GM18508 (cell line): ENCODE data around the gene C17orf113.
"Not testable (repeated sequence)": the region's sequence is repeated elsewhere in the genome, so short reads cannot be mapped to it uniquely, and the experiment has no call there.

Experiments
- ATAC-seq: cut with Tn5 transposase; IDR thresholded peaks from one replicate; pipeline ENCODE4 v1.9.1; 2021; ENCODE audit warnings: moderate number of reproducible peaks; ENCODE audit not compliant: insufficient read depth, unreplicated experiment

C17orf113 gene

DNA sequence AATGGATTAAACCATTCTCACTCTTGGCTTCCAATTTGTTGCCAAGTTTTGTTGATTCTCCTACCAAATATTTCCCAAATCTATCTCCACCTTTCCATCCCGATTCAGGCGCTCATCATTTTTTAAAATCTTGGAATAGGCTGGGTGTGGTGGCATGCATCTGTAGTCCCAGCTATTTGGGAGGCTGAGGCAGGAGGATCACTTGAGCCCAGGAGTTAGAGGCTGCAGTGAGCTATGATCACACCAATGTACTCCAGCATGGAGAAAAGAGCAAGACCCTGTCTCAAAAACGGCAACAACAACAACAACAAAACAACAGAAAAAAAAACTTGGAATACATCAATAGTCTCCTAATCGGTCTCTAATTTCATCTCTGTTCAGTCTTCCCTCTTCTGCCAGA, 31.4 kb downstream of the C17orf113 start:
- ATAC-seq = no peak

DNA sequence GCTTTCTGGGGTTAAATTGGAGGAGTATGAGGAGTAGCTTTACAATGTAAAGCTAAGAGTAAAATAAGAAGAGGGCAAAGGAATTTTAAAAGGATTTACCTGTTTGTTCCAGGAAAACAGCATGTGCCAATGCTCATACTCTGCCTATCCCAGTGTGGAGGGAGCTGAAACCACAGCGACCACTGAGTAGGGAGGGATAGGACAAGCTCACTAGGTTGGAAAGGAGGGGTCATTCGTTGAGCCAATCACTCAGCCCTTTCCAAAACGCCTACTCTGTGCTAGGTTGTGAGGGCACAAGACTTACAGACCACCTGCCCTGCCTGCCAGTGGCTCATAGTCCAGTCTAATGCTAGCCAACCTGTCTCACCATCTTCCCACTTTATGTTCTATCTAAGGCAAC, 32.1 kb downstream of the C17orf113 start:
- no peak for ATAC-seq

DNA sequence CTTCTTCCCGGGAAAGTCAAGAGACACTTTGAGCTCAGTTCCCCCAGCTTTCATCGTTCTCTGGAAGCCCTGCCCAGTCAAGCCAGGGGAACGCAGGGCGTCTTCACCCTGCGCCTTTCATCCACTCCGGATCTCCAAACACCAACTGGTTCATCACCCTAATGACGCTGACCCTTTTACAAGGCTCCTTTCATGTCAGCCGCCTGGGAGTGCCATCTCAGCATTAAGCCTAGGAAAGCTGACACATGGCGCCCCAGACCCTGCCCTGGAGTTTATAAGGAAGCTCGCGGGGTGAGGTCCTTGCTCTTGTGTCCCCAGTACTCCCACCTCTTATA, 32.6 kb downstream of the C17orf113 start:
- ATAC-seq = no peak

DNA sequence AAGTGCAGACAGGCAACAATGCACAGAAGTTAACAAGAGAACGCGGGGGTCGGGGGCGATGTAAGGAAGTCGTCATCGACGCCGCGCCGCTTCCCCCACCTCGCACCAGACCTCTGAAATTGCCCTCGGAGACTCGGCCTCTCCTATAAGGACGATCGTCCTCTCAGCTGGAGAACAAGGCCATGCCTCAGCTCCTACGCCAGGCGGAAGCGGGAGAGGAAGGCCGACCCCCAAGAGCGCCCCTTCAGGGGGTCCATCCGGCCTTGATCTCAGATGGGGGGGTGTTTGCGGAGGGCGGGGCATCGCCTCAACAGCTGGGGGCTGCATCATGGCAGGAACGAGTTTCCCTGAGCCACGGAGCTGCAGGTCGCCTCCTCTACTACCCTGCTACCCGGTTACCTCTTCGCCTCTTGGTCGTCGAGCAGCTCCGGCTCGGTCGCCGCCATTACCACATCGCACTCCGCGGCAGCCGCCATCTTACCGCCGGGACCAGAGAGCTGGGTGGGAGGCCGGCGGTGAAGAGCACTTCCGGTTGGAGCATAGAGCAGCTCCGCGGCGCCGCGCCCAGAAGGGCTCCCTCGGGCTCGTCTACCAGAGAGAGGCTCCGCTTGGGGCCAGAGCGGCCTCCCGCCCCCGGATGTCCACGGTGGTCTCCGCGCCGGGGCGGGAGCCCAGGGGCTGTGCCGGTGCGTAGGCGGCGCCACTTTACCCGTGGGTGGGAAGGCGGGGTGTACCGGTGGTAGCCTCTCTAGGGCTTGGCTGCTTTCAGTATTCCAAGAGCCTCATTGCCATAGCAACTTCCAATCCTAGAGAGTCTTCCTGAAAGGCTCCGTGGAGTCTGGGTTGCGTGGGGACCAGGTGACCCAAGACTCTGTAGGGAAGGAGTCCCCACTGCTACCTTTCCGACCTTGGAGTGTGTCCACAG, 33.2 kb downstream of the C17orf113 start, which contains the start of gene DNAJC7:
Gene DNAJC7, minus strand, starts transcription at position 499 of the 925 bp plus-strand sequence. Its CDS starts 23 bp downstream, at position 476.
- ATAC-seq = no peak

DNA sequence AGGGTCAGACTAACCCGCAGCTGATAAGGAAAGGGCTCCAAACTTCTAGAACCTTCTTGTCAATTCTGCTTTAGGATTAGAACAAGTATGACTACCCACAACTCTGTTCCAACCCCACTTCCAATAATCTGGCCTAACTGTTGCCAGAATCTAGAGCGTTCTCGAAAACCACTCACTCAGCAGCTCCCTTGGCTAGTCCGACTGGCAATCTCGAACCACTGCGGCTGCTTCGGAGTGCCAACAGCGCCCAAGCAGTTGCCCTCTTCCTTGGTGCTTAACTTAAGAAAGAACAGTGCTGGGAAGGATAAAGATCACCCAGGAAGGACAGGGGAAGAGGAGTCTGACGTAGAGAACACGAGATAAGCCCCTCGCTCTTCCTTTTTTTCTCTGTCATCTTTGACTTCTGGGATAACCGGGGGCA, 34.0 kb downstream of the C17orf113 start:
- ATAC-seq = no peak

DNA sequence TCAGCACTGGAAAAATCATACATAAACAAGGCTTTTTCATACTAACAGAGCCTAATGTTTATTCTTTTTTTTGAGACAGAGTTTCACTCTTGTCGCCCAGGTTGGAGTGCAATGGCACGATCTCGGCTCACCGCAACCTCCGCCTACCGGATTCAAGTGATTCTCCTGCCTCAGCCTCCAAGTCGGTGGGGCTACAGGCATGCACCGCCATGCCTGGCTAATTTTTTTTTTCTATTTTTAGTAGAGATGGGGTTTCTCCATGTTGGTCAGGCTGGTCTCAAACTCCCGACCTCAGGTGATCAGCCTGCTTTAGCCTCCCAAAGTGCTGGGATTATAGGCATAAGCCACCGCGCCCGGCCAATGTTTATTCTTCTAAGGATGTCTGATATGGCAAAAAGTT, 36.7 kb downstream of the C17orf113 start:
- not testable (repeated sequence) for ATAC-seq

DNA sequence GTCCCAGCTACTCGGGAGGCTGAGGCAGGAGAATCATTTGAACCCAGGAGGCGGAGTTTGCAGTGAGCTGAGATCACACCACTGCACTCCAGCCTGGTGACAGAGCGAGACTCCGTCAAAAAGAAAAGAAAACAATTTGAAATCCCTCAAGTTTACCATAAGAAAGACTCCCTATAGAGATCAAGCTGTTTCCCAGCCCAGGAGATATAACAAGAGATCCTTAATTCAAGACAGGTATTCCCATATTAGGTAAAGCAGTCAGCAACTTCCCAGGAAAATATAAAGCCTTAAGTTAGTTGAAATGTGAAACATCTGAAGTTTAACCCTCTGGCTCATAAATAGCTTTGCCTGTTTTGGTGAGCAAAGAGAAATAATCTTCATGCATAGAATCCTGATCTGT, 38.0 kb downstream of the C17orf113 start:
- not testable (repeated sequence) for ATAC-seq

DNA sequence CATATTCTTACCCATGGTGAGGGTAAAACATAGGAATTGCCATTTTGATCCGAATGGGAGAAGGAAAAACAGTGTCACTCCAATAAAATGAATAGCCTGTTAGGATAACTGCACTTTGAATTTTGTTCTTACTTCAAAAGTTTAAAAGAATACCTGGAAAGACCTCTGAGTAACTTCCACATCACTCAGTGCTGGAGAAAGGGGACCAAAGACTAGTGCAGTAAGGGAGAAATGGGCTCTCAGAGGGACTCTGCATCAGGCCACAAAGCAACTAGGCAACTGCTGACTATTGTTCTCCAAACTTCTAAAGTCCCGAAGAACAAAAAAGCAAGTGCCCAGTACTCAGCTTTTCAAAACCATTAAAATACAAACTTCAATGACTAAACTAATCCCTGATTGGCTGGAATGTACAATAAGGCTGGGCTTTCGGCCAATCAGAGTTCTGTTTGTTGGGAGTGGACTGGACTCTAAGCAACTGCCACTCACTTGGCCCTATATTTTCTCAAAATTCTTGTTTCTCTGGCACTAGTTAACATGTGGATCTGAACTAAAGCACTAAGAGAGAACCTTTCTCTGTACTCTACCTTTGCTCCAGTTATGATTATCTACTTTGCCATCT, 39.4 kb downstream of the C17orf113 start:
- no peak for ATAC-seq

DNA sequence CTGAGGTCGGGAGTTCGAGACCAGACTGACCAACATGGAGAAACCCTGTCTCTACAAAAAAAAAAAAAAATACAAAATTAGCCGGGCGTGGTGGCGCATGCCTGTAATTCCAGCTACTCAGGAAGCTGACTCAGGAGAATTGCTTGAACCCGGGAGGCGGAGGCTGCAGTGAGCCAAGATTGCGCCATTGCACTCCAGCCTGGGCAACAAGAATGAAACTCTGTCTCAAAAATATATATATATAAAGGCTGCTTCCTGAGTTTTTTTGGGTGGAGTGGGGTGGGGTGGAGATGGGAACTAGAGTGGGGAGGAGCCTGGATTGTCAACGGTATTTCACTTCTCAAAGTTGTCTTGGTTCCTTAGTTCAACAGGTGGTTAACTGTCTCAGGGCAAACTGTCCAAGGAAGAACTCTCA, 40.1 kb downstream of the C17orf113 start:
- ATAC-seq = not testable (repeated sequence)

DNA sequence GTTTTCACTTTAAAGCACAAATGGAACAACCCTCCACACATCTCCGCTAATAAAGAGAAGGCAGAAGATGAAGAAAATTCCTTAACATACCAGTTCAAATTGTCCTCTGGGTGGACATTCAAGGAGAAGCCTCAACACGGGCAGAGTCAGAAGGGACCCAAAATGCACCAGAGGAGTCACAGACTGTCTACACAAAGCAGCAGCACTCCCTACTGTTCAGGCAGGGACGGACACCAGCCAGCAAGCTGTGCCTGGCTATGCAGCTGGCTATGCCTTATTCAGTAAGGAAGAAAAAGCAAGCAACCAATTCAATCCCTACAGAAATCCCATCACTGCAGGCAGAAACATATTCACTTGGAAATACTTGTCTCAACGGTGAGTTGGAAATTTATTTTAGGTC, 41.2 kb downstream of the C17orf113 start:
- no peak for ATAC-seq

DNA sequence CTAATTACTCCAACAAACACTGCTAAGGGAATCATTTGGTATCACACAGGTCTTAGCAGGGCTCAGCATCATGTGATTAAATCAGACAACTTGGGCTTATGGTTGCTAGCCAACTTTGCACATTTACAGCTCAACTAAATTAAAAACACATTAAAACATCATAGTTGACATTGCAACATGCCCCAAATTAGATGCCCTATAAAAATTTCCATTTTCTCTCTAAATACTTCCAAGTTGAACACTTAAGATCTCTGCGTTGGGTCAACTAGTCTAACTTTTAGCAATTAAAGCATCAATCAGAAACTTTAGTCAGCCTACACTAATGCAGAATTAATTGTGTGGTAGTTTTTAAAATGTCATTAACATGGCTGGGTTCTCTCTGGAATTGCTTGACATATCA, 45.2 kb downstream of the C17orf113 start:
- no peak for ATAC-seq

DNA sequence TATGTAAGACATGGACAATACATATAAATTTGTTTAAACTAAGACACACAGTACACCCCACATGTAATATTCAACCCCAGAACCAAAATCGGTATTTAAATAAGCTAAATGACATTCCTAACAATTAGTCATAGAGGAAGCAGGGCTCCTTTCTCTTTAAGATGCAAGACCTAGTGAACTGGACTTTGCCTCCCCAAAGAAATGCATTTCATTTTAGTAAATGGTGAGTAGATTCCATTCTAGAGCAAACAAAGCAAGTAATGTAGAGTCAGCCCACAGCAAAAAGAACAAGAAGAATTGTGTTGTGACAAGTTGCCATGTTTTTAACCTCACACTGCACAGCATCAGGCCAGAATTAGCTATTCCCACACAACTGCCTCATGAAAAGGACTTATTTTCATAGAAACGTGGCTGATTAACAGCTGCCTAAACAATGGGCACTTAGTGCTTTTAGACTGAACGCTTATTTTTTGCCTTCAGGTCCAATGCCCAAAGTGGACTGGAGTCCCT, 47.6 kb downstream of the C17orf113 start:
- no peak for ATAC-seq

DNA sequence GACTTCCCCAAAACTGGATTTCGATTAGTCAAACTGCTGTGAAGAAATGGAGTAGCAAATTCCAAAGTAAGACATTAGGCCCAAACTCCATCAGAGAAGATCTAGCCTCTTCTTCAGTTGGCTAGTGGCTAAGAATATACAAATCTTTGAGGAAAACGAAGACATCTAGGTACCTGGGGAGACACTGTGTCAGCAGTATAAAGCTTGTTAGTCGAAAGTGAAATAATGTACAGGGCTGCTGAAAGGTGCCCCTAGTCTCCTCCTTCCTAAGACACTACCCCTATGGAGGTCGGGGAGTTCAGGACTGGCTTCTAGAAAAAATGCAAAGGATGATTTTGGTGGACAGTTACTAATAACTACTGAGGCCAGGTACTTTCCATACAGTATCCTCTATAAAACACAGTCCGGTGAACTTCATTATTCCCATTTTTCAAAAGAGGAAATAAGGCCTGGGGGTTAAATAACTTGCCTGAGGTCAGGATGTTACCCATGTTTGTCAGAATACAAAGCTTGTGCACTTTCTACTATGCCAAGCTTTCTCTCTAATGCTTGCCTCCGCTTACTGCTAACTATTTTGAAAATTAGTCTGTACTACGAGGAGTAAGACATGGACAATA, 48.1 kb downstream of the C17orf113 start:
- ATAC-seq = no peak

DNA sequence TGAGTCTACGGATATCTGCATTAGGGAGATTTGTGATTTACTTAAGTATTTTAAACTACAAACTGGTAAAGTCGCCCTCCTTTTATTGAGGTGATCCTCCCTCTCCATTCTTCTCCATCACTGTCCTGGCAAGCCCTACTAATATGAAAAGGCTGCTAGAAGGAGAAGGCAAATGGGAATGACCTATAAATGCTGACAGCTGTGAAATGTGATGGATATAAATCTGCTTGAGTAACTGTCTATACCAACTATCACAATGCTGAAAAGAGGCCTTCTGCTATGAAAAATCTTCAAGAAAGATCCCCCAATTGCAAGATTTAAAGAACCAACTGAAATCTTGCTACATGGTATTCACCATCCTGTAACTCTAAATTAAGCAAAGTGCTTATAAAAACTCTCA, 48.7 kb downstream of the C17orf113 start:
- no peak for ATAC-seq

DNA sequence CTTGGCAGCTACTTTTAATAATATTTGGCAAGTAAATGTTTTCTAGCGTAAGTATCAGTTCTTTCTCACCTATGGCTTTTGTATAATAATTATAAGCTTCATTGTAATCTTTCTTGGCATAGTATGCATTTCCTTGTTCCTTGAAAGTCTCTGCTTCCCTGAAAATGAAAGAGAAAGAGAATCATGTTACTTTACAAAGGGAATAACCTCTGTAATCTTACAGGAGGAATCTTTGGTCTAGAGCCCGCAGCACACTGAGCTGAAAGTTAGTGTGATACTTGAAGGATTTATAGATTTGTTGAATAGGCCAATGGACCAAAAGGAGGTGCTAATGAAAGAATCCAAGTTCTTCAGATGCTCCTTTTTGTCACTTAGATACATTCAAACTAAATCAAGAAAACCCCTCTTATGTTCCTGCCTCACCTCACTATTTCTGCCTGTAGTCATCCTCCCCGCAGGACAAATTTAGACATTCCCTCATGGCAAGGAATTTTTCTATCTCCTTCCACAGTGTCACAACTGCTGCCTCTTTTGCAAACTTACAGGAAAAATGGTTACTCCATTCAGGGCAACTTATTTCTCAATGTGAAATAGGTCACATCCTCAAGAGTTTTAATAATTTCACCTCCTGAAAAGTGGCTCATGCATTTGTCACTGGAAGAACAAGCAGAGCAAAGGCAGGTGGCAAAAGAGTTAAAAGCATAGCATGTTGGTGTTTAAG, 49.8 kb downstream of the C17orf113 start:
- no peak for ATAC-seq

DNA sequence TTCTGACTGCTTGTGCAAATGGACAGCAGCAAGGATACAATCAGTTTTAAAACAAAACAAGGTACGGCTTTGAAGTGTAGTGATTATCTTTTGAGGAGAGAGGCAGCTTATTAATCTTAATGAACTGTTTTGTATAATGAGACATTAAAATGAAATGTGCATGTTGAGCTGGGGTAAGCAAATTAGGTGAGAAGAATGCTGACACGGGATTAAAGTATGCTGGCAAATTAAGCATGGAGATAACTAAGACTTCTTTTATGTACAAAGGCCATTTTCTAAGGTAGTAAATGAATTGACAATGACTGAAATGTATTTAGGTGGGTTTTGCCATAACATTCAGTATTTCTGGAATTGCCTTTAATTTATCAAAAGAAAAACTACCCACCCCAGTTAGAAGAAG, 51.9 kb downstream of the C17orf113 start:
- ATAC-seq = no peak

DNA sequence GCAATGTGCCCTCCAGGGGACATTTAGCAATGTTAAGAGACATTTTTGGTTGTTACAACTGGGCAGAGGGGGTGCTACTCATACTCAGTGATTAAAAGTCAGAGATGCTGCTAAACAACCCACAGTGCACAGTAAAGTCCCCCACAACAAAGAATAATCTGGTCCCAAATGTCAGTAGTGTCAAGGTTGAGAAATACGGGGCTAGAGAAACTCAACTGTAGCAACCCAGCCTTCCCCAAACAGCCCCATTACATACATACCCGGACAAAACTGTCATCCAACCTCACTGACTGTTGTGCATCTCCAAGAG, 53.6 kb downstream of the C17orf113 start:
- ATAC-seq = no peak

DNA sequence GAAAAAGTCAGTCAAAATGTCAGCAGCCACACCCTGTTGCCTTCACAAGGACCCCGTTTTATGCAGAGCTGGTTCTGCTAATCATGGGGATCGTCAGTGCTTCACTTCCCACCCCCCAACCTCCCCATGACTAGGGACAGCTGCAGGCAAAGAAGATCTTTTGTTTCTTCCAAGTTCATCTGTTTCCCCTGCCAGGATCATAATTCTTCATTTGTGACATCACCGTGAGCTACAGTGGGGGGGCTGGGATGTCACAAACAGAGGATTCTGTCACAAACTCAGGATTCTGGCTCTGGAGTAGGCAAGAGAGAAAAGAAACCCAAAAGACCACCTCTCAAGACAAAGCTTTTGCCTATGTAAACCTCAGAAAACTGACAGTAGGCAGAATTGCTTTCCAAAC, 57.8 kb downstream of the C17orf113 start:
- no peak for ATAC-seq

DNA sequence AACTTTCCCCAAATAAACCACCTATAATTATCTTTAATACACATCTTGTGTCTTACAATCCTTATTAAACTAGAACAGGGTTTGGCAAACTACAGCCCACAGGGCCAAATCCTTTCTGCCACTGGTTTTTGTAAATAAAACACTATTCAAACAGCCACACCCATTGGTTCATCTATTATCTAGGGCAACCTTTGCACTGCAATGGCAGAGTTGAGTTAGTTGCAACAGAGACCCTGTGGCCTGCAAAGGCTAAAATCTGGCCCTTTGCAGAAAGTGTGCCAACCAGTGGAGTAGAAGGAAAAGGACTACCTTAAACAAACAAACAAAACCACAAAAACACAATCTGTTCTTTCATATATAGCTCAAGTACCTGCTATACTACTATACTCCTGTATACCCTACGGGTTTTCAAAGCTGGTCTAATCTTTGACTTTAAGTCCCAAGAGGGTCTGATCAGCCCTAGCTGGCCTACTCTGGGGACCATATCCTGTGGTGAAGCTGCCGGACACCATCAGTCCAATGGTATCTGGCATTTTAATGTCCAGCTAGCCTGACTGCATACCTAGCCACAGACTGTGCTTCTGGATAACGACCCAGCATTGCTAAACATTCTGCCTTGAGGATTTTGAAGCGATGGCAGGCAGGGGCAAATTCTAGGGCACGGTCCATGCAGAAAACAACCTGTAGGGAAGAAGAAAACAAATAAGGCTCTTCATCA, 60.5 kb downstream of the C17orf113 start:
- no peak for ATAC-seq

DNA sequence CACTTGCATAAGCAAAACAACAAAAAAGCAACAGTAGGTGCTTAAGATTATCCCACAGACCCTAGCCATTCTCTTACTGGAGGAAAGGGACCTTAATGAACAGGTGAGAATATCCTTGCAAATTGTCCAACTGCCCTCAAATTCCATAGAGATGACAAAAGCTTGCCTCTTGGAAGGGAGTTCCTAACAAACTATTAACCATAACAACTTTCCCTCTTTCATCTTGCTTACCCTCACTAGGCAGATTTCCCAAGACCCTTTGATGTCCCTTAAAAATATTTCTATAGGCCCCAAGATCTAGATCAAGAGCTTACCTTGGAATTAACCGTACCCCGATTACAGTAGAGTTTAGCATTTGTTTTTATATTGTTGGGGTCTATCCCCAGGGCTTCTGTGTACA, 62.0 kb downstream of the C17orf113 start:
- ATAC-seq = no peak
